Kasumi-1 (cell line): Measurements from ENCODE around the gene GPBP1L1.

Source experiments
- DNase-seq, 2 experiments: peaks; one replicate each; lab custom pipeline; 2025; lab: John Stamatoyannopoulos, UW

The GPBP1L1 gene

GRCh38 chr1:45589861-45590260, 96.5 kb downstream of the GPBP1L1 start:
- DNase-seq, result no peak

GRCh38 chr1:45586769-45587168, 99.6 kb downstream of the GPBP1L1 start:
- no peak for DNase-seq

DNA sequence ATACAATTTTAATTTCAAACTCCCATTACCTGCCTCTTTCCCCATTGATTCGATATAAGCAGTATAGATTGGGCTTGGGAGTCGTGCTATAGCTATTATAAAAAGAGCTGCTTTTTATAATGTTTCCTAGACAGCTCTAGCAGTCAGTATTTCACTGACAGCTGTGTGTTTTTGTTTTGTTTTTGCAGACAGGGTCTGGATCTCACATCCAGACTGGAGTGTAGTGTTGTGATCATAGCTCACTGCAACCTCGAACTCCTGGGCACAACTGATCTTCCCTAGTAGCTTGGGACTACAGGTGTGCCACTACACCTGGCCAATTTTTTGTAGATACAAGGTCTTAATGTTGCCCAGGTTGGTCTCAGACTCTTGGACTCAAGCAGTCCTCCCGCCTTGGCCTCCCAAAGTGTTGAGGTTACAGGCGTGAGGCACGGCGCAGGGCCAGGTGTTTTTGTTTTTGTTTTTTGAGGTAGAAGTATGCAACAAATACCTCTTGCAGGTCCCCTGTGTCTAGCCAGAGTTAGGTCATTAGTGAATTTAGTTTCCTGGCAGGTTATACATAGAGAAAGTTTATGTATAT, 100.7 kb downstream of the GPBP1L1 start:
- DNase-seq, result no peak

- no peak for DNase-seq
These were observed 101.3 kb downstream of the GPBP1L1 start for GRCh38 chr1:45585110-45585426.

DNA sequence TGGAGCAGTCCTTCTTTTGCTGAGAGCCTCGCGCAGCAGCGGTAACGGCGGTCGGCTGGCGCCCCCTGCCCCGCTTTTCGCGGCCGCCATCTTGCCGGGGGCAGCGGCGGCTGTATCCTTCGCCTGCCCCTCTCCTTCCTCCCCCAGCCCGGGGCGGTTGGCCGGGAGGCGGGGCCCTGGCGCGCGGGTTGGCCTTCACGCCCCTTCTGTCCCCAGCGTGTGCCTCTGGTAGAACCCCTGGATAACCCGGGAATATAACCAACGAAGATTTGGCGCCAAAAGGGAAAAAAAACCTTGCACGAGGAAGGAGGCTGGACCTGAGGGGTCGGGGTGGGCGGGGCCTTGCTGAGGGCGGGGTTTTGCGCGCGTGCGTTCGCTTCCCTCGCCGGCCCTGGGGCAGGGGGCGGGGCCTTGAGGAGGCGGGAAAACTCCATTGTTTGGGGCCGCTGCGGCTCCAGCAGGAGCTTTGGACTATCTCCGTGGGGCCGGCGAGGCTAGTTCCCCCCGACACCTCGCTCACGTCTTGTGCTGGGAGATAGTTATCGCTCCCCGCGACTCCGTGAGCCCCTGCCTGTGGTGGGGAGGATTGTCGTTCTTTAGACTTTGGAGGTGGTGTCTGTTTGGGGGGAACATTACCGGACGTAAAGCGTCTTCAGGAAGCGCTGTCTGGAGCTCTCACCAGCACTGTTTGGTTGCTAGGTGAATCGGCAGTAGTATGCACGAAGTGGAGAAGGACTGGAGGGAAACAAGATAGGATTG, 101.8 kb downstream of the GPBP1L1 start:
- DNase-seq, result peak; percentile 74 to 79

GRCh38 chr1:45583666-45584350, 102.5 kb downstream of the GPBP1L1 start, which contains the start of gene NASP:
Gene NASP, plus strand, starts transcription at chr1:45584041. Its CDS starts 106 bp downstream, at chr1:45584147.
- peak; percentile 66 to 75 for DNase-seq

DNA sequence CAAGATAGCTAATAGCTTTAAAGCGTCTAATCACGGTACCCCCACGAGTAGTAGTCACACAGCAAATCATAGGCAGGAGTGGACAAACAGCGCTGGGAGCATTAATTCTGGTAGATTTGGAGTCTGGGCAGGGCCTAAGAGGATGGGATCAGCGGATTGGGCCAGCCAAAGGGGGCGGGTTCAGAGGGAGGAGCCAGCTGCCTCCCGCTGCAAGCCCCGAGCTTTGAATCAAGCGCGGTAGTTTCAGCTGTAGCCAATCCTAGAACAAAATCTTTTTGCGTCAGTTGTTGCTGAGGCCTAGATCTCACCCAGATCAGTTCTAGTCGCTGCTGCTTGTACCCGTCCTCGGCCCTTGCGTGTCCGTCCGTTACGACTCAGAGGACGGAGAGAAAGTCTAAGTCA, 103.1 kb downstream of the GPBP1L1 start:
- peak; percentile 98 for DNase-seq
